IMR-90 (cell line): ENCODE results near the gene SDK1. TPM values are rescaled to one million over a fixed set of nuclear protein-coding genes. Genes with fewer than 3 reads are reported as not detected.

Experiments
- ATAC-seq: fragments of 200-7000 bp; cut with Tn5 transposase; 2 replicates; pipeline ENCODE4 v1.9.1; 2020; ENCODE audit warnings: low read depth, mild to moderate bottlenecking, moderate library complexity
- BruUV-seq: library from RNA; stranded (reverse); fragments of 400-500 nt; replicated peaks from 2 replicates; lab custom pipeline; 2021; lab: Mats Ljungman, UMichigan
- CTCF ChIA-PET: fragments of 300-600 bp; formaldehyde crosslinking; extraction: SDS; loops from one replicate; lab custom pipeline; 2021; ENCODE audit warnings: antibody characterized with exemption; lab: Yijun Ruan, JAX
- POLR2A ChIA-PET: fragments of 300-600 bp; sonication (Branson Sonifier 250); formaldehyde crosslinking; loops from one replicate; lab custom pipeline; 2022; ENCODE audit warnings: antibody characterized with exemption; ENCODE audit not compliant: unreplicated experiment; lab: Charles Lee
- DNase-seq: peaks from one replicate; pipeline ENCODE4 v3.0.0; 2013
- H2AFZ ChIP-seq: replicated peaks from 2 replicates; pipeline ENCODE3; 2013; ENCODE audit warnings: low read length, mild to moderate bottlenecking; ENCODE audit not compliant: poor library complexity
- H2AK5ac ChIP-seq: 2 replicates; pipeline ENCODE4 v1.6.1; 2013; ENCODE audit warnings: low read depth, low read length, inconsistent platforms
- H2AK9ac ChIP-seq: replicated peaks from 2 replicates; pipeline ENCODE3; 2013; ENCODE audit warnings: mild to moderate bottlenecking, low read depth, low read length, moderate library complexity; ENCODE audit not compliant: poor library complexity
- H2BK120ac ChIP-seq: 2 replicates; pipeline ENCODE4 v1.6.1; 2013; ENCODE audit warnings: low read depth, low read length, inconsistent platforms
- H2BK15ac ChIP-seq: 3 replicates; pipeline ENCODE4 v1.6.1; 2013; ENCODE audit warnings: low read depth, low read length, inconsistent platforms
- H2BK20ac ChIP-seq: 2 replicates; pipeline ENCODE4 v1.6.1; 2013; ENCODE audit warnings: low read depth, mild to moderate bottlenecking, inconsistent platforms, low read length, moderate library complexity
- H2BK5ac ChIP-seq: 2 replicates; pipeline ENCODE4 v1.6.1; 2013; ENCODE audit warnings: mild to moderate bottlenecking, low read depth, low read length, inconsistent platforms; ENCODE audit not compliant: poor library complexity, severe bottlenecking
- H3K14ac ChIP-seq: replicated peaks from 2 replicates; pipeline ENCODE4 v1.6.1; 2013; ENCODE audit warnings: low read depth, low read length, inconsistent platforms
- H3K18ac ChIP-seq: 2 replicates; pipeline ENCODE4 v1.6.1; 2013; ENCODE audit warnings: low read depth, low read length, control low read depth
- H3K23ac ChIP-seq: 2 replicates; pipeline ENCODE4 v1.6.1; 2013; ENCODE audit warnings: low read depth, low read length, inconsistent platforms
- H3K27ac ChIP-seq: 2 replicates; pipeline ENCODE4 v1.5.1; 2013; ENCODE audit warnings: mild to moderate bottlenecking, control low read depth, low read length; ENCODE audit not compliant: insufficient read depth
- H3K27me3 ChIP-seq: 2 replicates; pipeline ENCODE4 v1.6.1; 2013; ENCODE audit warnings: low read length; ENCODE audit not compliant: control insufficient read depth, insufficient read depth
- H3K36me3 ChIP-seq: 2 replicates; pipeline ENCODE4 v1.6.1; 2013; ENCODE audit warnings: low read length, mixed read lengths; ENCODE audit not compliant: control insufficient read depth, insufficient read depth
- H3K4ac ChIP-seq: 2 replicates; pipeline ENCODE4 v1.6.1; 2013; ENCODE audit warnings: low read depth, low read length, inconsistent platforms
- H3K4me1 ChIP-seq: 2 replicates; pipeline ENCODE4 v1.6.1; 2013; ENCODE audit warnings: low read length, mixed read lengths; ENCODE audit not compliant: control insufficient read depth, insufficient read depth
- H3K4me2 ChIP-seq: 2 replicates; pipeline ENCODE4 v1.6.1; 2013; ENCODE audit warnings: low read depth, mild to moderate bottlenecking, control low read depth, low read length, moderate library complexity
- H3K4me3 ChIP-seq: 2 replicates; pipeline ENCODE4 v1.5.1; 2013; ENCODE audit warnings: low read depth, mild to moderate bottlenecking, control low read depth, low read length, moderate library complexity; ENCODE audit not compliant: insufficient read depth
- H3K56ac ChIP-seq: 2 replicates; pipeline ENCODE4 v1.6.1; 2013; ENCODE audit warnings: low read length, inconsistent platforms; ENCODE audit not compliant: insufficient read depth; ENCODE audit errors: extremely low read depth
- H3K79me1 ChIP-seq, 2 experiments: 2 replicates each; pipeline ENCODE4 v1.6.1; 2013; ENCODE audit warnings: low read length in 2 of 2, inconsistent platforms in 1 of 2, low read depth in 1 of 2
- H3K9ac ChIP-seq: 2 replicates; pipeline ENCODE4 v1.6.1; 2013; ENCODE audit warnings: low read depth, low read length, control low read depth
- H3K9me1 ChIP-seq: 2 replicates; pipeline ENCODE4 v1.6.1; 2013; ENCODE audit warnings: low read length, inconsistent platforms; ENCODE audit not compliant: insufficient read depth
- H3K9me3 ChIP-seq: 2 replicates; pipeline ENCODE4 v1.6.1; 2013; ENCODE audit warnings: low read length; ENCODE audit not compliant: control insufficient read depth, insufficient read depth
- H4K20me1 ChIP-seq: 2 replicates; pipeline ENCODE4 v1.6.1; 2013; ENCODE audit warnings: low read length, inconsistent platforms; ENCODE audit not compliant: insufficient read depth
- H4K5ac ChIP-seq: 2 replicates; pipeline ENCODE4 v1.6.1; 2013; ENCODE audit warnings: mild to moderate bottlenecking, low read depth, low read length, control low read depth
- H4K8ac ChIP-seq, 2 experiments: 2 replicates each; pipeline ENCODE4 v1.6.1; 2013; ENCODE audit warnings: low read depth in 2 of 2, low read length in 2 of 2, control low read depth in 1 of 2, inconsistent platforms in 1 of 2
- H4K91ac ChIP-seq: 2 replicates; pipeline ENCODE4 v1.6.1; 2013; ENCODE audit warnings: low read depth, low read length, inconsistent platforms; ENCODE audit not compliant: insufficient read depth
- FOS ChIP-seq: fragments of 150-350 bp; IDR thresholded peaks from 2 replicates; pipeline ENCODE4 v1.6.1; 2016; ENCODE audit warnings: low read depth, low read length
- MAFK ChIP-seq: IDR thresholded peaks from 2 replicates; pipeline ENCODE4 v1.6.1; 2012; ENCODE audit warnings: low read depth, low read length, improper control_type of control experiment
- MXI1 ChIP-seq: IDR thresholded peaks from 2 replicates; pipeline ENCODE4 v1.6.1; 2012; ENCODE audit warnings: low read depth, mild to moderate bottlenecking, low read length, moderate library complexity, borderline replicate concordance
- NFE2L2 ChIP-seq: fragments of 150-350 bp; IDR thresholded peaks from 2 replicates; pipeline ENCODE4 v1.6.1; 2016; ENCODE audit warnings: low read depth, mild to moderate bottlenecking, low read length
- POLR2A ChIP-seq: IDR thresholded peaks from 2 replicates; pipeline ENCODE4 v1.6.1; 2012; ENCODE audit warnings: mild to moderate bottlenecking, low read depth, low read length
- RCOR1 ChIP-seq: IDR thresholded peaks from 2 replicates; pipeline ENCODE4 v1.6.1; 2012; ENCODE audit warnings: mild to moderate bottlenecking, low read length, improper control_type of control experiment; ENCODE audit not compliant: insufficient replicate concordance
- WGBS, 2 experiments: methylation state at CpG; one replicate each; pipeline versions ENCODE4 v1.1.5 to v1.1.7; 2013; ENCODE audit warnings: missing lambda C conversion rate in 2 of 2; ENCODE audit not compliant: insufficient read length in 1 of 2; ENCODE audit errors: extremely low coverage in 2 of 2; 5-methylcytosine and 5-hydroxymethylcytosine counted together
- dilution Hi-C: fragments of 300-500 bp; cut with HindIII; formaldehyde crosslinking; loops from one replicate; pipeline ENCODE4 v1.14.3; 2018; ENCODE audit warnings: low sequenced_read_pairs; ENCODE audit not compliant: unreplicated experiment
- in situ Hi-C: fragments of 300-500 bp; cut with MboI; formaldehyde crosslinking; loops from 3 replicates; pipeline ENCODE4 v1.14.3; 2019; ENCODE audit warnings: low sequenced_read_pairs, inconsistent platforms, mixed read lengths
- intact Hi-C: fragments of 100-400 bp; cut with micrococcal nuclease; formaldehyde crosslinking; loops from 2 replicates; pipeline ENCODE4 v1.10.0; 2022
- polyA plus RNA-seq, 3 experiments: library from polyadenylated mRNA; depleted of rRNA; stranded (reverse); fragments of >200 nt; gene quantifications; 2 replicates each; pipeline ENCODE4 v1.2.3, GENCODE V29; 2012; ENCODE audit warnings: low replicate concordance in 1 of 3
- total RNA-seq: library from RNA; depleted of rRNA; stranded (reverse); fragments of >200 nt; gene quantifications from 2 replicates; pipeline ENCODE4 v1.2.3, GENCODE V29; 2012
- TF ChIP-seq, protein P1 (sequence below): conservative IDR thresholded peaks from 2 replicates; pipeline ENCODE4 v1.5.1; 2012; ENCODE audit warnings: mild to moderate bottlenecking, low read depth, low read length, improper control_type of control experiment

Gene SDK1
- total and polyA plus RNA-seq, 2 of the 4 experiments (the other 2 are of a cell fraction) = 1.5 to 1.6 TPM

DNA sequence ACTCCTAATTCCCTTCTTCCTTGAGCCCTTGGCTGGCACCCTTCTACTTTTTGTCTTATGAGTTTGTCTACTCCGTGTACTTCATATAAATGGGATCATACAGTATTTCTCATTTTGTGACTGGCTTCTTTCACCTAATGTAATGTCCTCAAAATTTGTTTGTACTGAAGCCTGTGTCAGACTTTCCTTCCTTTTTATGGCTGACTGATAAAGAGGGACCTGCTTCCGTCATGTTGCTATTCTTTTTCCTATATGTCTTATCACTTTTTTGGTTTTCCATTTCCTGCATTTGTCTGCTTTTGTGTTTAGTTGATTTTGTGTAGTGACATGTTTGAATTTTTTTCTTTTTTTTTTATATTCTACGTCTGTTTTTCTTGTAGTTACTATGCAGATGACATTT lies 470.9 kb downstream of the SDK1 start:
- H3K9ac ChIP-seq = no peak overlapping the region
- H3K9me1 ChIP-seq = no peaks in the 10 kb centered on the region
- H3K56ac ChIP-seq = no peak overlapping the region
- no peak overlapping the region for H2BK120ac ChIP-seq
- H2AK5ac ChIP-seq = no peak overlapping the region
- H2BK5ac ChIP-seq = no peak overlapping the region
- H4K20me1 ChIP-seq = no peaks in the 10 kb centered on the region
- no peak overlapping the region for H2BK15ac ChIP-seq
- H3K36me3 ChIP-seq = no peaks in the 10 kb centered on the region
- H2BK20ac ChIP-seq = no peak overlapping the region
- H2AK9ac ChIP-seq = no peak overlapping the region
- no peaks in the 10 kb centered on the region; the same call in 1 of the 2 replicates for H3K27me3 ChIP-seq
- no peak overlapping the region for H3K4me2 ChIP-seq
- H2AFZ ChIP-seq = no peak overlapping the region
- no peaks in the 10 kb centered on the region for H3K79me1 ChIP-seq
- intact Hi-C loops (no loop called here), dilution Hi-C loops (no loop called here), in situ Hi-C loops (no loop called here)
- no TSS peak for BruUV-seq
- POLR2A ChIA-PET = no interaction called here
- peaks cover 2% of the 10 kb centered on the region; the same call in 1 of the 2 replicates for H3K9me3 ChIP-seq
- no peak overlapping the region for H3K4ac ChIP-seq
- no peak overlapping the region for H4K8ac ChIP-seq
- no peak for DNase-seq
- no peak overlapping the region for H3K27ac ChIP-seq
- no peaks in the 10 kb centered on the region for H3K4me1 ChIP-seq
- no peak overlapping the region for H3K23ac ChIP-seq
- H4K91ac ChIP-seq = no peak overlapping the region
- no peak for ATAC-seq
- no peak overlapping the region for H3K18ac ChIP-seq
- no CpG with 5 or more reads among the region's 3 CpGs for WGBS, 2 experiments
- no peak overlapping the region for H3K4me3 ChIP-seq
- CTCF ChIA-PET = no interaction called here
- H3K14ac ChIP-seq = no peak overlapping the region
- TF ChIP-seq, protein P1, sequence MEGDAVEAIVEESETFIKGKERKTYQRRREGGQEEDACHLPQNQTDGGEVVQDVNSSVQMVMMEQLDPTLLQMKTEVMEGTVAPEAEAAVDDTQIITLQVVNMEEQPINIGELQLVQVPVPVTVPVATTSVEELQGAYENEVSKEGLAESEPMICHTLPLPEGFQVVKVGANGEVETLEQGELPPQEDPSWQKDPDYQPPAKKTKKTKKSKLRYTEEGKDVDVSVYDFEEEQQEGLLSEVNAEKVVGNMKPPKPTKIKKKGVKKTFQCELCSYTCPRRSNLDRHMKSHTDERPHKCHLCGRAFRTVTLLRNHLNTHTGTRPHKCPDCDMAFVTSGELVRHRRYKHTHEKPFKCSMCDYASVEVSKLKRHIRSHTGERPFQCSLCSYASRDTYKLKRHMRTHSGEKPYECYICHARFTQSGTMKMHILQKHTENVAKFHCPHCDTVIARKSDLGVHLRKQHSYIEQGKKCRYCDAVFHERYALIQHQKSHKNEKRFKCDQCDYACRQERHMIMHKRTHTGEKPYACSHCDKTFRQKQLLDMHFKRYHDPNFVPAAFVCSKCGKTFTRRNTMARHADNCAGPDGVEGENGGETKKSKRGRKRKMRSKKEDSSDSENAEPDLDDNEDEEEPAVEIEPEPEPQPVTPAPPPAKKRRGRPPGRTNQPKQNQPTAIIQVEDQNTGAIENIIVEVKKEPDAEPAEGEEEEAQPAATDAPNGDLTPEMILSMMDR = no peak
- TF ChIP-seq NFE2L2 (no peak), POLR2A (no peak), MXI1 (no peak), FOS (no peak), RCOR1 (no peak), MAFK (no peak)
- no peak overlapping the region for H4K5ac ChIP-seq
